GM12865 (cell line): ENCODE data around the gene TRIOBP.

Experiments
- DNase-seq: peaks from one replicate; pipeline ENCODE4 v3.0.0; 2010; ENCODE audit warnings: low read depth
- H3K4me3 ChIP-seq: 2 replicates; pipeline ENCODE4 v1.5.1; 2011; ENCODE audit warnings: mild to moderate bottlenecking, low read depth, low read length, control low read depth
- TF ChIP-seq, protein P1 (sequence below): IDR thresholded peaks from 2 replicates; pipeline ENCODE4 v1.5.1; 2011; ENCODE audit warnings: low read length, control low read depth, low read depth, inconsistent platforms; ENCODE audit not compliant: insufficient read depth; ENCODE audit errors: missing control alignments

The TRIOBP gene

DNA sequence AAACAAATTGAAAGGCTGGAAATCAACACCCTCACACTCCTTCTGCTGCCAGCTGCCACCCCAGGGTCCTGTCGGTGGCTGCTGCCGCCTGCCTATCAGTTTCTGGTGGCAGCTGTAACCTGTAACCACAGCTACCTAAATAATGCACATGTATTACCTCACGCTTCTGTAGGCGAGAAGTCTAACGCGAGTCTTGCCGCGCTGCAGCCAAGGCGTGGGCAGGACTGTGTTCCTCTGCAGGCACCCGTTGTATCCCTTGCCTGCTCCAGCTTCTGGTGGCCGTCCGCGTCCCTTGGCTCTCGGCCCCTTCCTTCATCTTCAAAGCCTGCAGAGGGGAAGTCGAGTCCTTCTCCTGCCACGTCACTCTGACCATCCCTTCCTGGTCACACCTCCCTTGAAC lies 66.8 kb downstream of the TRIOBP start:
- DNase-seq: no peak
- TF ChIP-seq, protein P1, sequence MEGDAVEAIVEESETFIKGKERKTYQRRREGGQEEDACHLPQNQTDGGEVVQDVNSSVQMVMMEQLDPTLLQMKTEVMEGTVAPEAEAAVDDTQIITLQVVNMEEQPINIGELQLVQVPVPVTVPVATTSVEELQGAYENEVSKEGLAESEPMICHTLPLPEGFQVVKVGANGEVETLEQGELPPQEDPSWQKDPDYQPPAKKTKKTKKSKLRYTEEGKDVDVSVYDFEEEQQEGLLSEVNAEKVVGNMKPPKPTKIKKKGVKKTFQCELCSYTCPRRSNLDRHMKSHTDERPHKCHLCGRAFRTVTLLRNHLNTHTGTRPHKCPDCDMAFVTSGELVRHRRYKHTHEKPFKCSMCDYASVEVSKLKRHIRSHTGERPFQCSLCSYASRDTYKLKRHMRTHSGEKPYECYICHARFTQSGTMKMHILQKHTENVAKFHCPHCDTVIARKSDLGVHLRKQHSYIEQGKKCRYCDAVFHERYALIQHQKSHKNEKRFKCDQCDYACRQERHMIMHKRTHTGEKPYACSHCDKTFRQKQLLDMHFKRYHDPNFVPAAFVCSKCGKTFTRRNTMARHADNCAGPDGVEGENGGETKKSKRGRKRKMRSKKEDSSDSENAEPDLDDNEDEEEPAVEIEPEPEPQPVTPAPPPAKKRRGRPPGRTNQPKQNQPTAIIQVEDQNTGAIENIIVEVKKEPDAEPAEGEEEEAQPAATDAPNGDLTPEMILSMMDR: no peak
- H3K4me3 ChIP-seq: no peak overlapping the region

DNA sequence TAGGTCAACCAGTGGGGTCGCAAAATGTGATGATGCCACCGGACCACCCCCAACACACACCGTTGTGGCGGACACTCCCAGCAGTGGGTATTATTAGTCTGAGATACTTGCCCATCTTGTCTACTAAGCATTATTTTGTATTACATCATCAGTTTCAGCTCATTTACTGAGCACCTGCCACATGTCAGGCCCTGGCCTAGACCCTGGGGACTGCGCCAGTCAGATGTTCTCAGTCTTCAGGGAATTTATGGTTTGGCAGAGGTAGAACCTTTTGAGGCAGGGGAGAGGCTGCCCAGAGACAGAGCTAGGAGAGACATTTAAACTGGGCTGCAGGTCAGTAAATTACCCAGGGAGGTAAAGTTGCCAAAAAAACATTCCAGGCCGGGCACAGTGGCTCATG lies 67.8 kb downstream of the TRIOBP start:
- no peak for DNase-seq

DNA sequence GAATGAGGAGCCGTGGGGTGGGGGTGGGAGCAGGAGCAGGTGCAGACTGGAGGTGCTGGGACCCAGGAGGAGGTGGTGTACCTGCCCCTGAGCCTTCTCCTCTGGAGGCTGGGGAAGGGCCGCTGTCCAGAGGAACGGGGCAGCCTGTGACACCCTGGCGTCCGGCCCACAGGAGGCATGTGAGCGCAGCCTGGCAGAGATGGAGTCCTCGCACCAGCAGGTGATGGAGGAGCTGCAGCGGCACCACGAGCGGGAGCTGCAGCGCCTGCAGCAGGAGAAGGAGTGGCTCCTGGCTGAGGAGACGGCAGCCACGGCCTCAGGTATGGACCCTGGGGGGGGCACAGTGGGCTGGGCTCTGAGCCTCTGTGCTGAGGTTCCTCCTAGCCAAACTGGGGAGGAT lies 68.7 kb downstream of the TRIOBP start:
- DNase-seq: no peak
- no peak overlapping the region for H3K4me3 ChIP-seq
- TF ChIP-seq, protein P1: no peak

More for the DNA sequence above, 67.8 kb downstream of the TRIOBP start:
- no peak overlapping the region for H3K4me3 ChIP-seq
- TF ChIP-seq, protein P1: no peak

DNA sequence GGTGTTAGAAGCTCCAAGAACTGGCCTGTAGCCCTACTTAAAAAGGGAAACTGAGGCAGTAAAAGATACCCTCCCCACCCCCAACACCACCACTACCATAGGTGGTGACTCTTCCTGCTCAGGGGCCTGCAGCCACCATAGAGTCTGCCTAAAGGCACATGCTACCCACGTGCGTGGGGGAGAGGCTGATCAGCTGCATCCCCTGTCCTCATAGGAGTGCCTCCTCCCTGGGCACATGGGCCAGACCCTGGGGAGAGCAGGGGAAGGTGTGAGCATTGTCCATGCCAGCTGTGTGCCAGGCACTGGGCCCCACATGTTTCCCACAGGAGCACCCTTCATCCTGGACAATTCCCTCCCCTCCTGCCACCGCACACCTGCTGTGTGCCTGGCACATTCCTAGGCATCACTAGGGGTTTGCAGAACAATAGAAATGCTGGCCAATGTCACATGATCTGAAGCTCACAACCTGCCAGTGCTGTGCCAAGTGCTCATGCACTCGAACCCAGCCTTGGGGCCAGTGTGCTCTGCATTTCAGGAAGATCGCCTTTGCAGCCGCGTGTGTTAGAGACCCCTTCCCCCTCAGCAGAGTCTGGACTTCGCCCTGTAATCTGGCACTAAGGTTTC lies 69.2 kb downstream of the TRIOBP start:
- no peak overlapping the region for H3K4me3 ChIP-seq
- TF ChIP-seq, protein P1: no peak
- DNase-seq: no peak

DNA sequence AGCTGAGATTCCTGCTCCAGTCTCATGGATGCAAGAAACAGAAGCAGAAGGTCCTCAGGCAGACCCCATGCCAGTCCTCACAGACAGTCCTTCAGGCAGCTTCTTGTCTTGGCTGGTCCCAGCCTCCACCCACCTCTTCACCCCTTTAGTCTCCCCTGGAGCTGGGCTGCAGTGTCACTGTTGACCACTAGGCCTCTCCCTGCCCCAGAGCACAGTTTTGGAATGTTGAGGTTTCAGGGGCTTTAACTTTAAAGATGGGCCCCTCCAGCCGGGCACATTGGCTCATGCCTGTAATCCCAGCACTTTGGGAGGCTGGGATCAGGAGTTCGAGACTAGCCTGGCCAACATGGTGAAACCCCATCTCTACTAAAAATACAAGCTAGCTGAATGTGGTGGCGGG lies 71.4 kb downstream of the TRIOBP start:
- TF ChIP-seq, protein P1: peak; percentile 24
- no peak overlapping the region for H3K4me3 ChIP-seq
- no peak for DNase-seq

DNA sequence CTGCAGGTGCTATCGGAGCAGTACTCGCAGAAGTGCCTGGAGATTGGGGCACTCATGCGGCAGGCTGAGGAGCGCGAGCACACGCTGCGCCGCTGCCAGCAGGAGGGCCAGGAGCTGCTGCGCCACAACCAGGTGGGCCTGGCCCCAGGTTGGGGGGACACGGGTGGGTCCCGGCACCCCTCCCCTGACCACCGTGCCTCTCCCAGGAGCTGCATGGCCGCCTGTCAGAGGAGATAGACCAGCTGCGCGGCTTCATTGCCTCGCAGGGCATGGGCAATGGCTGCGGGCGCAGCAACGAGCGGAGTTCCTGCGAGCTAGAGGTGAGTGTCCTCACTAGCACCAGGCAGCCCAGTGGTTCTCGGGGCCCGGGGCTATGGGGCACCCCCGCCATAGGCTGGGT lies 72.2 kb downstream of the TRIOBP start:
- H3K4me3 ChIP-seq: no peak overlapping the region
- no peak for DNase-seq
- TF ChIP-seq, protein P1: no peak

DNA sequence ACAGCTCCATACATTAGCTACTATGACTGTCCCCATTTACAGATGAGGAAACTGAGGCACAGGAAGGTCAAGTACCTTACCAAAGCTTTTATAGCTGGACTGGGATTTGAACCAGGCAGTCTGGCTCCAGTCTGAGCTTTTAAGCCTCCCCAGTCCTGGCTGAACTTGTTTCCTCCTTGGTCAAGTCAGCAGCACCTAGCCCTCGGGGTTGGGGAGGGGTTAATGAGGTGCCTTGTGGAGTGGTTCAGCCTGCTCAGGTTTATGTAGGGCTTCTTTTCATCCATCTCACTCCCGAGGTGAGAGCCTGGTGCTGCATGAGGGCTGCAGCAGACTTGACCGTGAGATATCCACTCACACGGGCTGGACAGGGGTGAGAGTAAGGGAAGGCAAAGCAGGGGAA lies 74.2 kb downstream of the TRIOBP start:
- DNase-seq: no peak
- H3K4me3 ChIP-seq: no peak overlapping the region
- TF ChIP-seq, protein P1: no peak
